Measurements from ENCODE around the gene METTL26.

- TF ChIP-seq CTCF (IDR thresholded peaks at IDR 0.05), result peak in 2 of 6 experiments; percentile 7 to 12
- TF ChIP-seq POLR2A (IDR thresholded peaks at IDR 0.05), result peak in 3 of 4 donors; percentile 61 to 90 (median 90)
Observed at GRCh38 chr16:588889-589657, 47.0 kb downstream of the METTL26 start.
